PC-9 (cell line): ENCODE measurements around the gene GZMM. TPM values are rescaled to one million over a fixed set of nuclear protein-coding genes. Genes with fewer than 3 reads are reported as not detected.
A peak's percentile ranks its signal among the peaks of the same experiment; 100 is the strongest.

Experiments used
- BruUV-seq: library from RNA; stranded (reverse); fragments of 400-500 nt; replicated peaks from 2 replicates; lab custom pipeline; 2021; lab: Mats Ljungman, UMichigan
- CTCF ChIA-PET: fragments of 300-600 bp; sonication (Branson Sonifier 250); formaldehyde crosslinking; loops from one replicate; lab custom pipeline; 2022; ENCODE audit warnings: antibody characterized with exemption; lab: Charles Lee
- POLR2A ChIA-PET: fragments of 300-600 bp; sonication (Branson Sonifier 250); formaldehyde crosslinking; loops from one replicate; lab custom pipeline; 2022; ENCODE audit warnings: antibody characterized with exemption; ENCODE audit not compliant: unreplicated experiment; lab: Charles Lee
- DNase-seq, 2 experiments: peaks; one replicate each; pipeline versions ENCODE4 v3.0.0 to v3.0.0-alpha.2; 2015 to 2022; ENCODE audit warnings: mixed read lengths in 1 of 2
- H2AFZ ChIP-seq: fragments of 200-600 bp; sonication (generic); 2 replicates; pipeline ENCODE4 v1.8.1; 2017; ENCODE audit warnings: antibody characterized with exemption
- H3F3A ChIP-seq: fragments of 200-600 bp; sonication (generic); 2 replicates; pipeline ENCODE4 v1.8.1; 2017; ENCODE audit warnings: antibody characterized with exemption, mild to moderate bottlenecking, low read depth; ENCODE audit not compliant: insufficient read depth
- H3K27ac ChIP-seq: fragments of 200-600 bp; sonication (generic); 2 replicates; pipeline ENCODE4 v1.6.1; 2016; ENCODE audit warnings: mixed run types
- H3K27me3 ChIP-seq: fragments of 200-600 bp; sonication (generic); 2 replicates; pipeline ENCODE4 v1.6.1; 2016; ENCODE audit warnings: low read depth, mixed run types; ENCODE audit not compliant: insufficient read depth
- H3K36me3 ChIP-seq: fragments of 200-600 bp; sonication (generic); 2 replicates; pipeline ENCODE4 v1.6.1; 2016; ENCODE audit warnings: low read depth, mixed run types
- H3K4me1 ChIP-seq: fragments of 200-600 bp; sonication (generic); replicated peaks from 2 replicates; pipeline ENCODE4 v1.6.1; 2016; ENCODE audit warnings: mixed run types; ENCODE audit not compliant: insufficient read depth
- H3K4me2 ChIP-seq: fragments of 200-600 bp; sonication (generic); 2 replicates; pipeline ENCODE4 v1.6.1; 2017; ENCODE audit warnings: mixed run types
- H3K4me3 ChIP-seq: fragments of 200-600 bp; sonication (generic); 2 replicates; pipeline ENCODE4 v1.6.1; 2016; ENCODE audit warnings: mixed run types
- H3K79me2 ChIP-seq: fragments of 200-600 bp; sonication (generic); 2 replicates; pipeline ENCODE4 v1.6.1; 2017; ENCODE audit warnings: low read depth, mixed run types
- H3K9me2 ChIP-seq: fragments of 200-600 bp; sonication (generic); 2 replicates; pipeline ENCODE4 v1.8.1; 2017; ENCODE audit warnings: mild to moderate bottlenecking; ENCODE audit not compliant: insufficient read depth
- H3K9me3 ChIP-seq: fragments of 200-600 bp; sonication (generic); 2 replicates; pipeline ENCODE4 v1.8.1; 2016; ENCODE audit warnings: low read depth; ENCODE audit not compliant: insufficient read depth
- H4K20me1 ChIP-seq: fragments of 200-600 bp; sonication (generic); 2 replicates; pipeline ENCODE4 v1.8.1; 2017; ENCODE audit not compliant: insufficient read depth
- EZH2 ChIP-seq: fragments of 200-600 bp; sonication (generic); IDR thresholded peaks from 2 replicates; pipeline ENCODE4 v1.8.0; 2017; ENCODE audit warnings: antibody characterized with exemption, low read depth
- intact Hi-C: fragments of 100-400 bp; cut with micrococcal nuclease; formaldehyde crosslinking; loops from one replicate; pipeline ENCODE4 v1.10.0; 2022; ENCODE audit not compliant: unreplicated experiment
- total RNA-seq: library from RNA; stranded (reverse); gene quantifications from 2 replicates; pipeline ENCODE4 v1.2.3, GENCODE V29; 2021
- TF ChIP-seq, protein P1 (sequence below): fragments of 200-600 bp; sonication (generic); conservative IDR thresholded peaks from 2 replicates; pipeline ENCODE4 v1.6.1; 2017; ENCODE audit warnings: mixed run types, antibody characterized with exemption, mild to moderate bottlenecking, moderate library complexity

GZMM gene
- total RNA-seq, 1 experiment from 2014 or later = 0.39 TPM

DNA sequence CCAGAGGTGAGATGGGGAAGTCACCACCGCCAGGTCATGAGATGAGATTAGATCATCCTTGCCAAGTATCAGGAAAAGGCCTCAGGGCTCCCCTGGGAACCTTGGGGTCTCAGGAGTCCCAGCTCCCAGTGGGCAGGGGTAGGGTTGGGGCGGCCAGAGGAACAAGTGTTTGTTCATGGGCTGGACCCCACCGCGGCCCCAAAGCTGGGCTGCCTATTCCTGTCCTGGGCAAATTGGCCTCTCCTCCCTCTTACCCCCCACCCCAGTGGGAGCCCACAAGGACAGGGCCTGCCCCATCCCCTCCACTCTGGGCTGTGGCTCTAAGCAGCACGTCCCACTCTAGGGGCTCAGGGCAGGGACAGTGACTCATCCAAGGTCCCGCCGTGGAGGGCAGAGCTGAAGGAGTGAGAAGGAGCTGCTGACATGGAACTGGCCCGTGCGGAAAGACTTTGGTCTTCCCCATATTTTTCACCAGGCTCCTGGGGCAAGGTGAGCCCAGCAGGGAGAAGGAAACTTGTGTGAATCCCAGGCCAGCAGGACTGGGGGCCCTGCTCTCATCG is 41.8 kb downstream of the GZMM start:
- no peak overlapping the region for H3K4me2 ChIP-seq
- H3K4me1 ChIP-seq = peaks cover 15% of the 10 kb centered on the region; the same call in 1 of the 2 replicates
- no TSS peak for BruUV-seq
- H2AFZ ChIP-seq = no peak overlapping the region
- CTCF ChIA-PET = no interaction called here
- peaks cover 33% of the 10 kb centered on the region for H4K20me1 ChIP-seq
- no peaks in the 10 kb centered on the region for H3K79me2 ChIP-seq
- TF ChIP-seq EZH2 = no peak
- H3K9me3 ChIP-seq = no peaks in the 10 kb centered on the region
- H3K36me3 ChIP-seq = no peaks in the 10 kb centered on the region
- H3K27me3 ChIP-seq = peaks cover 11% of the 10 kb centered on the region; the same call in 1 of the 2 replicates
- H3F3A ChIP-seq = peaks cover 51% of the 10 kb centered on the region; the same call in 1 of the 2 replicates
- POLR2A ChIA-PET = interaction anchor here (0.6 kb wide), 1 partner anchor 64 kb away, joined by 4 read pairs; no protein-coding TSS in a partner anchor
- no peaks in the 10 kb centered on the region for H3K9me2 ChIP-seq
- H3K4me3 ChIP-seq = no peak overlapping the region
- DNase-seq = no peak
- intact Hi-C loops = loop anchor here (5.0 kb wide), 1 partner anchor 77 kb away; the partner anchor contains the start of gene RNF126
- no peak overlapping the region for H3K27ac ChIP-seq

DNA sequence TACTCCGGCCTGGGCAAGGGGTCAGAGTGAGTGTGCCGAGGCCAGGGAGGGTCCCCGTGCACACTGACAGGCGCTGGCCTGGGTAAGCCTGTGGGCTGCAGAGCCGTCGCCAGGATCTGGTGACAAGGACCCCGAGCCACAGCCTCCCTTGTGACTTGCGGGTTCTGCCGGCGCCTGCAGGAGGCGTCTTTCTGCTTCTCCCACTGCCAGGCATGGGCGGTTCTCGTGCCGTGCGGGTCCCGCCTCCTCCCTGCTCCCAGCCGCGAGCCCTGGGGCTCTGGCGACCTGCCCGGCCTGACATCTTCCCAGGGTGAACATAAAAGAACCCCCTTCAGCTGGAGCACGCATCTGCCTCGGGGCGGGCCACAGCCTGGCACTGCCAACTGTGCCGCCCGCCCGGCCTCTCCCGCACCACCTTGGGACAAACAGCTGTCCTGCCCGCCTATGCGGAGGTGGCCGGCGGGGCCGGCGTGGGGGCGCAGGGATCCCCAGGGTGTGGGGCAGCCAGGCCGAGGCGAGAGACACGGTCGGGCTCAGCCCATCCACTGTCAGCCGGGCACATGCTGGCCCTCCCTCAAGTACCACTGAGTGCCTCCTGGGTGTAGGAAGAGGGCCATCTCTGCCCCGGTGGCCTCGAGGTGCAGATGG is 44.4 kb downstream of the GZMM start:
- H3F3A ChIP-seq = peaks cover 42% of the 10 kb centered on the region; the same call in 1 of the 2 replicates
- peak overlapping the region; percentile 66 for H3K4me2 ChIP-seq
- H3K27ac ChIP-seq = no peak overlapping the region
- H3K4me3 ChIP-seq = peak overlapping the region; percentile 9; the same call in 1 of the 2 replicates
- ChIA-PET CTCF (no interaction called here), POLR2A (interaction anchor here (0.6 kb wide), 1 partner anchor 89 kb away, joined by 3 read pairs; no protein-coding TSS in a partner anchor)
- peaks cover 11% of the 10 kb centered on the region; the same call in 1 of the 2 replicates for H3K27me3 ChIP-seq
- no peaks in the 10 kb centered on the region for H3K9me3 ChIP-seq
- peak; percentile 75 to 92 for DNase-seq
- H3K79me2 ChIP-seq = no peaks in the 10 kb centered on the region
- no TSS peak for BruUV-seq
- no peaks in the 10 kb centered on the region for H3K9me2 ChIP-seq
- TF ChIP-seq EZH2 = no peak
- TF ChIP-seq, protein P1, sequence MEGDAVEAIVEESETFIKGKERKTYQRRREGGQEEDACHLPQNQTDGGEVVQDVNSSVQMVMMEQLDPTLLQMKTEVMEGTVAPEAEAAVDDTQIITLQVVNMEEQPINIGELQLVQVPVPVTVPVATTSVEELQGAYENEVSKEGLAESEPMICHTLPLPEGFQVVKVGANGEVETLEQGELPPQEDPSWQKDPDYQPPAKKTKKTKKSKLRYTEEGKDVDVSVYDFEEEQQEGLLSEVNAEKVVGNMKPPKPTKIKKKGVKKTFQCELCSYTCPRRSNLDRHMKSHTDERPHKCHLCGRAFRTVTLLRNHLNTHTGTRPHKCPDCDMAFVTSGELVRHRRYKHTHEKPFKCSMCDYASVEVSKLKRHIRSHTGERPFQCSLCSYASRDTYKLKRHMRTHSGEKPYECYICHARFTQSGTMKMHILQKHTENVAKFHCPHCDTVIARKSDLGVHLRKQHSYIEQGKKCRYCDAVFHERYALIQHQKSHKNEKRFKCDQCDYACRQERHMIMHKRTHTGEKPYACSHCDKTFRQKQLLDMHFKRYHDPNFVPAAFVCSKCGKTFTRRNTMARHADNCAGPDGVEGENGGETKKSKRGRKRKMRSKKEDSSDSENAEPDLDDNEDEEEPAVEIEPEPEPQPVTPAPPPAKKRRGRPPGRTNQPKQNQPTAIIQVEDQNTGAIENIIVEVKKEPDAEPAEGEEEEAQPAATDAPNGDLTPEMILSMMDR = peak; percentile 69
- H3K4me1 ChIP-seq = peaks cover 15% of the 10 kb centered on the region; the same call in 1 of the 2 replicates
- intact Hi-C loops = loop anchor here (5.0 kb wide), 1 partner anchor 74 kb away; the partner anchor contains the start of gene RNF126
- H3K36me3 ChIP-seq = no peaks in the 10 kb centered on the region
- no peak overlapping the region for H2AFZ ChIP-seq
- H4K20me1 ChIP-seq = peaks cover 24% of the 10 kb centered on the region

DNA sequence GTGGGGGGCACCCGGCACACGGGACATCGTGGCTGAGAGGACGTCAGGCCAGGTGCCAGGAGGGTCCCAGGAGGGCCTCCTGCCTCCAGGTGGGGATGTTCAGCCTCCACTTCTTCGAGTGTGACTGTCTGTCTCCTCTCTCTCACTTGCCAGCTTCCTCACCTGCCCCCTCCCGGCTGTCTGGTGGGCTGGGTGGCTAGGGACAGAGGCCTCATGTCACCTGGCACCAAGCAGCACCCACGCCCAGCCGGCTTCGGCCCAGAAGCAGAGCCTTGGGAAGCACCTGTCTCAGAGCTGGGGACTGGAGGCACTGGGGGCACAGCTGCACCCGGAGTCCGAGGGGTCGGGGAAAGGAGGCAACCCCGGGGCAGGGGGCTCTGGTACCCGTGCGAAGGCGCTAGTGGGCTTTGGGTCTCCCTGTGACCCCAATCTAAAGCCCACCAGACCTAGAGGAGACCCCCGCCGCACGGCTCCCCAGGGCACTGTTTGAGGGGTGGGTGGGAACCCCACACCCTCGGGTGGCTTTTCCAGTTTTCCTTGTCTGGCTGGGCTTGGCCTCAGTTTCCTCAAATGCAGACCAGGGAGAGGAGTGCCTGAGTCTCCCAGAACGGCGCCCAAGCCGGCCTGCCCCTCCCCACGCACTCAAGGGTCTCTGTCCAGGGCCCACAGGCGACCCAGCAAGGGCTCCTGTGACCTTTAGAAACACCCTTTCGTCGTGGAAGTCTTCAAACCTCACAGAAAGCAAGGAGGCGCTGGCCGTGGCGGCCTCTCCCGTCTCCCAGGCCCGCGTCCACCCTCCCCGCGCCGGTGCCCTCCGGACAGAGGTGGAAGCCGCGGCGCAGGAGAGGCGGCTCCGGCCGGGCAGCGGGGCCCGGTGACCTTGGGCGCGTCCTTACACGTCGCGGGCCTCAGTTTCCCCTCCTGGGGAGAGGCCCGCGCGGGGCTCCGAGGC is 45.2 kb downstream of the GZMM start:
- H3F3A ChIP-seq = peaks cover 35% of the 10 kb centered on the region; the same call in 1 of the 2 replicates
- H3K4me2 ChIP-seq = peak overlapping the region; percentile 66
- no peaks in the 10 kb centered on the region for H3K9me2 ChIP-seq
- peaks cover 15% of the 10 kb centered on the region; the same call in 1 of the 2 replicates for H3K4me1 ChIP-seq
- ChIA-PET CTCF (no interaction called here), POLR2A (interaction anchor here (0.6 kb wide), 2 partner anchors 33 to 88 kb away, joined by 3 to 12 read pairs; no protein-coding TSS in a partner anchor)
- no TSS peak for BruUV-seq
- peaks cover 11% of the 10 kb centered on the region; the same call in 1 of the 2 replicates for H3K27me3 ChIP-seq
- intact Hi-C loops = loop anchor here (5.0 kb wide), 1 partner anchor 73 kb away; the partner anchor contains the start of gene RNF126
- H3K79me2 ChIP-seq = no peaks in the 10 kb centered on the region
- DNase-seq = no peak
- no peak for TF ChIP-seq EZH2
- TF ChIP-seq, protein P1 = no peak
- peak overlapping the region; percentile 24; the same call in 1 of the 2 replicates for H3K4me3 ChIP-seq
- H3K36me3 ChIP-seq = no peaks in the 10 kb centered on the region
- H2AFZ ChIP-seq = no peak overlapping the region
- H4K20me1 ChIP-seq = peaks cover 16% of the 10 kb centered on the region
- no peaks in the 10 kb centered on the region for H3K9me3 ChIP-seq
- H3K27ac ChIP-seq = no peak overlapping the region
